Muscle layer of duodenum (tissue), 2 donors: ENCODE data around the gene BRME1.

Experiments used
- H3K27ac ChIP-seq: one replicate; pipeline ENCODE4 v1.7.0; 2013; ENCODE audit warnings: mild to moderate bottlenecking, low read length
- H3K27me3 ChIP-seq: one replicate; pipeline ENCODE4 v1.7.0; 2013; ENCODE audit warnings: low read depth, mild to moderate bottlenecking, control low read depth, low read length
- H3K36me3 ChIP-seq, 2 donors: one replicate each; pipeline ENCODE4 v1.7.0; 2013; ENCODE audit warnings: low read length in 2 of 2, control low read depth in 1 of 2, mild to moderate bottlenecking in 1 of 2; ENCODE audit not compliant: insufficient read depth in 2 of 2, control insufficient read depth in 1 of 2
- H3K4me1 ChIP-seq, 2 donors: one replicate each; pipeline ENCODE4 v1.7.0; 2013; ENCODE audit warnings: low read length in 2 of 2, mild to moderate bottlenecking in 2 of 2, control low read depth in 1 of 2, moderate library complexity in 1 of 2; ENCODE audit not compliant: insufficient read depth in 2 of 2, control insufficient read depth in 1 of 2
- H3K4me3 ChIP-seq, 2 donors: one replicate each; pipeline ENCODE4 v1.7.0; 2013; ENCODE audit warnings: low read length in 2 of 2, low read depth in 1 of 2, mild to moderate bottlenecking in 1 of 2
- H3K9me3 ChIP-seq, 2 donors: one replicate each; pipeline ENCODE4 v1.7.0; 2013; ENCODE audit warnings: low read length in 2 of 2, control low read depth in 1 of 2, mild to moderate bottlenecking in 1 of 2; ENCODE audit not compliant: control insufficient read depth in 1 of 2
- donor health status: healthy.

BRME1 gene

GRCh38 chr19:13875824-13876223, 30.1 kb downstream of the BRME1 start:
- H3K9me3 ChIP-seq = no peaks in the 10 kb centered on the region
- no peak overlapping the region for H3K27ac ChIP-seq
- H3K4me3 ChIP-seq = no peak overlapping the region
- no peaks in the 10 kb centered on the region for H3K36me3 ChIP-seq
- H3K4me1 ChIP-seq = peaks cover 6 to 20% of the 10 kb centered on the region in 2 donors
- H3K27me3 ChIP-seq = no peaks in the 10 kb centered on the region

GRCh38 chr19:13873834-13874515, 31.9 kb downstream of the BRME1 start:
- no peak overlapping the region for H3K27ac ChIP-seq
- H3K27me3 ChIP-seq = no peaks in the 10 kb centered on the region
- H3K4me1 ChIP-seq = peaks cover 0 to 10% of the 10 kb centered on the region in 2 donors
- no peaks in the 10 kb centered on the region for H3K36me3 ChIP-seq
- H3K9me3 ChIP-seq = no peaks in the 10 kb centered on the region
- no peak overlapping the region for H3K4me3 ChIP-seq

- Histone ChIP-seq H3K9me3 (no peaks in the 10 kb centered on the region), H3K27ac (no peak overlapping the region), H3K36me3 (no peaks in the 10 kb centered on the region), H3K27me3 (no peaks in the 10 kb centered on the region), H3K4me1 (peaks cover 0 to 10% of the 10 kb centered on the region in 2 donors), H3K4me3 (peak overlapping the region in 1 of 2 donors; percentile 49)
Observed at GRCh38 chr19:13872695-13873389, 33.1 kb downstream of the BRME1 start.

- H3K4me1 ChIP-seq = peaks cover 0 to 10% of the 10 kb centered on the region in 2 donors
- H3K36me3 ChIP-seq = no peaks in the 10 kb centered on the region
- H3K27me3 ChIP-seq = no peaks in the 10 kb centered on the region
- H3K9me3 ChIP-seq = no peaks in the 10 kb centered on the region
- H3K27ac ChIP-seq = no peak overlapping the region
- peak overlapping the region in 1 of 2 donors; percentile 49 for H3K4me3 ChIP-seq
Observed at GRCh38 chr19:13872339-13872694, 33.6 kb downstream of the BRME1 start.

- no peaks in the 10 kb centered on the region for H3K36me3 ChIP-seq
- H3K9me3 ChIP-seq = no peaks in the 10 kb centered on the region
- H3K4me1 ChIP-seq = peaks cover 4 to 17% of the 10 kb centered on the region in 2 donors
- no peak overlapping the region for H3K4me3 ChIP-seq
- H3K27ac ChIP-seq = no peak overlapping the region
- no peaks in the 10 kb centered on the region for H3K27me3 ChIP-seq
Observed at GRCh38 chr19:13870873-13871272, 35.0 kb downstream of the BRME1 start.

GRCh38 chr19:13869281-13869680, 36.6 kb downstream of the BRME1 start:
- no peak overlapping the region for H3K4me3 ChIP-seq
- H3K27ac ChIP-seq = no peak overlapping the region
- no peaks in the 10 kb centered on the region for H3K27me3 ChIP-seq
- H3K36me3 ChIP-seq = no peaks in the 10 kb centered on the region
- peaks cover 4 to 24% of the 10 kb centered on the region in 2 donors for H3K4me1 ChIP-seq
- H3K9me3 ChIP-seq = no peaks in the 10 kb centered on the region

GRCh38 chr19:13868663-13869062, 37.3 kb downstream of the BRME1 start:
- no peaks in the 10 kb centered on the region for H3K27me3 ChIP-seq
- H3K4me1 ChIP-seq = peaks cover 4 to 24% of the 10 kb centered on the region in 2 donors
- no peaks in the 10 kb centered on the region for H3K9me3 ChIP-seq
- H3K27ac ChIP-seq = no peak overlapping the region
- H3K36me3 ChIP-seq = no peaks in the 10 kb centered on the region
- no peak overlapping the region for H3K4me3 ChIP-seq

GRCh38 chr19:13866463-13867046, 39.4 kb downstream of the BRME1 start:
- Histone ChIP-seq H3K4me3 (peak overlapping the region; percentile 30 to 69), H3K27ac (no peak overlapping the region), H3K36me3 (no peaks in the 10 kb centered on the region), H3K4me1 (peaks cover 7 to 16% of the 10 kb centered on the region in 2 donors), H3K9me3 (no peaks in the 10 kb centered on the region), H3K27me3 (no peaks in the 10 kb centered on the region)

- Histone ChIP-seq H3K4me1 (peaks cover 12 to 18% of the 10 kb centered on the region in 2 donors), H3K27me3 (no peaks in the 10 kb centered on the region), H3K9me3 (no peaks in the 10 kb centered on the region), H3K27ac (no peak overlapping the region), H3K4me3 (peak overlapping the region; percentile 30 to 69), H3K36me3 (no peaks in the 10 kb centered on the region)
Observed at GRCh38 chr19:13865571-13866462, 40.1 kb downstream of the BRME1 start.

- Histone ChIP-seq H3K9me3 (no peaks in the 10 kb centered on the region), H3K4me3 (peak overlapping the region in 1 of 2 donors; percentile 69), H3K27me3 (no peaks in the 10 kb centered on the region), H3K4me1 (peaks cover 12 to 18% of the 10 kb centered on the region in 2 donors), H3K27ac (no peak overlapping the region), H3K36me3 (no peaks in the 10 kb centered on the region)
Observed at GRCh38 chr19:13864667-13865570, 41.0 kb downstream of the BRME1 start.
